Measurements from ENCODE around the gene SAMD4A. TPM values are rescaled to one million over a fixed set of nuclear protein-coding genes. Genes with fewer than 3 reads are reported as not detected.

The SAMD4A gene
- total RNA-seq, 1 experiment from 2014 or later: 18.3 TPM

- DNase-seq: no peak
- H3K36me3 ChIP-seq (ENCODE audit: low read depth): no peaks in the 10 kb centered on the region
- H2AFZ ChIP-seq: no peak overlapping the region
- no peaks in the 10 kb centered on the region for H3K4me1 ChIP-seq (replicated peaks; ENCODE audit: insufficient read depth)
- intact Hi-C loops (cut with micrococcal nuclease; ENCODE audit: unreplicated experiment): no loop called here
- H3K27me3 ChIP-seq (ENCODE audit: insufficient read depth, low read depth): no peaks in the 10 kb centered on the region
- H3K9me3 ChIP-seq (ENCODE audit: insufficient read depth, low read depth): no peaks in the 10 kb centered on the region
- no peak overlapping the region for H3K27ac ChIP-seq
- TF ChIP-seq EZH2 (IDR thresholded peaks at IDR 0.05; ENCODE audit: low read depth) (no peak), CTCF (conservative IDR thresholded peaks at IDR 0.05) (no peak)
- CTCF ChIA-PET: interaction anchor here (0.6 kb wide), 1 partner anchor 760 kb away, joined by 5 read pairs; no protein-coding TSS in a partner anchor
- no TSS peak for BruUV-seq (replicated peaks)
- H3F3A ChIP-seq (ENCODE audit: insufficient read depth, low read depth): no peaks in the 10 kb centered on the region
- H3K4me2 ChIP-seq: no peak overlapping the region
- no peaks in the 10 kb centered on the region for H3K79me2 ChIP-seq (ENCODE audit: low read depth)
- POLR2A ChIA-PET (ENCODE audit: unreplicated experiment): no interaction called here
- no peak overlapping the region for H3K4me3 ChIP-seq
- H4K20me1 ChIP-seq (ENCODE audit: insufficient read depth): no peaks in the 10 kb centered on the region
- no peaks in the 10 kb centered on the region for H3K9me2 ChIP-seq (ENCODE audit: insufficient read depth)
Observed at GRCh38 chr14:54535126-54535525, 31.8 kb upstream of the SAMD4A start.

GRCh38 chr14:54535646-54536045 lies 31.3 kb upstream of the SAMD4A start:
- DNase-seq: no peak
- Histone ChIP-seq H3F3A (ENCODE audit: insufficient read depth, low read depth) (no peaks in the 10 kb centered on the region), H3K27me3 (ENCODE audit: insufficient read depth, low read depth) (no peaks in the 10 kb centered on the region), H3K9me3 (ENCODE audit: insufficient read depth, low read depth) (no peaks in the 10 kb centered on the region), H3K9me2 (ENCODE audit: insufficient read depth) (no peaks in the 10 kb centered on the region), H3K36me3 (ENCODE audit: low read depth) (no peaks in the 10 kb centered on the region), H2AFZ (no peak overlapping the region), H3K79me2 (ENCODE audit: low read depth) (no peaks in the 10 kb centered on the region), H3K4me3 (no peak overlapping the region), H3K4me2 (no peak overlapping the region), H3K27ac (no peak overlapping the region), H3K4me1 (replicated peaks; ENCODE audit: insufficient read depth) (no peaks in the 10 kb centered on the region), H4K20me1 (ENCODE audit: insufficient read depth) (no peaks in the 10 kb centered on the region)
- BruUV-seq (replicated peaks): no TSS peak
- intact Hi-C loops (cut with micrococcal nuclease; ENCODE audit: unreplicated experiment): no loop called here
- ChIA-PET POLR2A (ENCODE audit: unreplicated experiment) (no interaction called here), CTCF (no interaction called here)
- TF ChIP-seq CTCF (conservative IDR thresholded peaks at IDR 0.05) (no peak), EZH2 (IDR thresholded peaks at IDR 0.05; ENCODE audit: low read depth) (no peak)

GRCh38 chr14:54537651-54538050 lies 29.3 kb upstream of the SAMD4A start:
- intact Hi-C loops (cut with micrococcal nuclease; ENCODE audit: unreplicated experiment): no loop called here
- Histone ChIP-seq H3K36me3 (ENCODE audit: low read depth) (no peaks in the 10 kb centered on the region), H3K9me3 (ENCODE audit: insufficient read depth, low read depth) (no peaks in the 10 kb centered on the region), H3K27ac (no peak overlapping the region), H3K4me1 (replicated peaks; ENCODE audit: insufficient read depth) (no peaks in the 10 kb centered on the region), H3K9me2 (ENCODE audit: insufficient read depth) (no peaks in the 10 kb centered on the region), H3K79me2 (ENCODE audit: low read depth) (no peaks in the 10 kb centered on the region), H3F3A (ENCODE audit: insufficient read depth, low read depth) (no peaks in the 10 kb centered on the region), H4K20me1 (ENCODE audit: insufficient read depth) (no peaks in the 10 kb centered on the region), H3K27me3 (ENCODE audit: insufficient read depth, low read depth) (no peaks in the 10 kb centered on the region), H2AFZ (no peak overlapping the region), H3K4me2 (no peak overlapping the region), H3K4me3 (no peak overlapping the region)
- no TSS peak for BruUV-seq (replicated peaks)
- POLR2A ChIA-PET (ENCODE audit: unreplicated experiment): interaction anchor here (0.7 kb wide), 1 partner anchor 30 kb away, joined by 4 read pairs; no protein-coding TSS in a partner anchor
- CTCF ChIA-PET: no interaction called here
- no peak for TF ChIP-seq CTCF (conservative IDR thresholded peaks at IDR 0.05)
- no peak for TF ChIP-seq EZH2 (IDR thresholded peaks at IDR 0.05; ENCODE audit: low read depth)
- DNase-seq: no peak

Data from PC-9 (cell line).